Measurements from ENCODE around the gene ASB18.

ASB18 gene

DNA sequence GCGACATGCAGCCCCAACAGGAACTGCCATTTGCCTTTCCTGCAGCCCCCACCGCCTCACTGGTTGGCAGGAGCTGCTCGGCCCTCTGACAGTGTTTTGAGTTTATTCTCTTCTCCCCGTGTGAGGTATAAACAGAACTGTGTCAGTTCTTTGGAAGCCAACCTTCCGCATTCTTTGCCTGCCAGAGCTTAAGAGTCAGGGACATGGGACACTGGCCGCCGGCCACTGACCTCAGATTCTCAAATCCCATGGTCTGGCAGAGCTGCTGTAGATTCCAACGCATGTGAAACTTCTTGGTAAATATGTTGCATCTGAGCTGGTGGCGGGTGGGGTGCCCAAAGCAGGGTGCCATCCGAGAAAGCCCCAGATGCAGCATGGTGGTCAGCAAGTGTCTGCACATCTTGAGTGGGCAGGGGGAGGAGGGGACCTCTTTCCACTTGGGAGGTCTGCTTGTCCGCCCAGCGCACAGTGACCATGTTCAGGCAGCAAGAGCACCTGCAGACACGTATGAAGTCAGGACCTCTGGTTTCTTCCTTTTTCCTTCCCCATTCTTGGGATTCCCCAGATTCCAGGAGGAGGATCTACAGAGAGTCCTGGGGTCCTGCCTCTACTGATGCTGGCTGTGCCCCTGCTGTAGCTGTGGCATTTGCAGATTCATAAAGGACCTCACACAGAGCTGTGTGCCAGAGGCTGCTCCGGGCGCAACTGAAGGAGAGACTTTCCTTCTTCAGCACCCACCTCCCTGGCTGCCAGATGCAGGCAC lies 23.8 kb downstream of the ASB18 start:
- no peak for DNase-seq

DNA sequence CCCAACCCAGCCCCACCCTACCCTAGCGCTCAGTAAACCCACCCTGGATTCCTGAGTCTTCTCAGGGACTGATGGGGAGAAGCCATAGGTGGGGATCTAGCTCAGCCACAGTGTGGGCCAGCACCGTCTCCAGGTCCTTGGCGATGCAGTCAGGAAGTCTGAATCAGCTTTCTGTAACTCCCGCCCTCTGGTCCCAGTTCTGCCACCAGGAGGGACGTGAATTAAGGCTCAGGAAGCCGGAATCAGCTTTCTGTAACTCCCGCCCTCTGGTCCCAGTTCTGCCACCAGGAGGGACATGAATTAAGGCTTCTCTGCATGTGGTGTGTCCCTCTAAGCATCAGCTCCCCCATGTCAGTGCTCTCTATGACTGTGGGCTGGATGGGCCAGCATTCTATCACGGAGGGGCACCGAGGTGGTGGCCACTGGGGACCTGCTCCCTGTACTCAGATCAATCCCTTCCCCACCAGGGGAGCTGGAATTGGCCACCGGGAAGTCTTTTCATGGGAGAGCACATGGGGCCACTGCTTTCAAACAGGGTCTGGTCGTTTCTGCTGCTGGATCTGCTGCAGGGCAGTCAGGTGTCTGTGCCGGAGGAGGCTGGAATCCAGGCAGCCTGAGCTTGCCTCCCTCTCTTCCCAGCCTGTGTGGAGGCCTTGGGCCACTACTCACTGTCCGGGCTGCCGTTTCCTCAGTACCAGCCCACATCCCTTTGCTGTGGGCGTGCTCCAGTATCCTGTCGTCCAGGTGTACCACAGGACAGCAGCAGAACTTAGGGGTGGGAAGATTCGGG lies 24.7 kb downstream of the ASB18 start:
- no peak for DNase-seq

DNA sequence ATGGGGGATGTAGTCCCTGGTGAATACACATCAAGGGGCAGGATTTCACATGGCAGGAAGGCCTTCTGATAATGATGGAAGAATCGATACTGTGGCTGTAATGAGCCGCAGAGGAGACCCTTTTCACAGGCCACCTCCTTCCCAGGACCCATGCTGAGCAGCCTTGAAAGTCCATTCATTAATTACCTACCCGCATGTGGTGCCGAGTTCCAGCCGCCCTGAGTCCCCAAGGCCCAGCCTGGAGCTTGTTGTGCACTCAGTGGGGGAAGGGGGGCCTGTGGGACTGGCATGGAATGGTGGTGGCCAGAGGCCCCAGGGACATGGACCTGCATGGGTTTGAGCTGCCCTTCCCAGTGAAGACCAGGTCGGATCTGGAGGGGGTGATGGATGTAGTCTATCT lies 25.5 kb downstream of the ASB18 start:
- DNase-seq, result no peak

DNA sequence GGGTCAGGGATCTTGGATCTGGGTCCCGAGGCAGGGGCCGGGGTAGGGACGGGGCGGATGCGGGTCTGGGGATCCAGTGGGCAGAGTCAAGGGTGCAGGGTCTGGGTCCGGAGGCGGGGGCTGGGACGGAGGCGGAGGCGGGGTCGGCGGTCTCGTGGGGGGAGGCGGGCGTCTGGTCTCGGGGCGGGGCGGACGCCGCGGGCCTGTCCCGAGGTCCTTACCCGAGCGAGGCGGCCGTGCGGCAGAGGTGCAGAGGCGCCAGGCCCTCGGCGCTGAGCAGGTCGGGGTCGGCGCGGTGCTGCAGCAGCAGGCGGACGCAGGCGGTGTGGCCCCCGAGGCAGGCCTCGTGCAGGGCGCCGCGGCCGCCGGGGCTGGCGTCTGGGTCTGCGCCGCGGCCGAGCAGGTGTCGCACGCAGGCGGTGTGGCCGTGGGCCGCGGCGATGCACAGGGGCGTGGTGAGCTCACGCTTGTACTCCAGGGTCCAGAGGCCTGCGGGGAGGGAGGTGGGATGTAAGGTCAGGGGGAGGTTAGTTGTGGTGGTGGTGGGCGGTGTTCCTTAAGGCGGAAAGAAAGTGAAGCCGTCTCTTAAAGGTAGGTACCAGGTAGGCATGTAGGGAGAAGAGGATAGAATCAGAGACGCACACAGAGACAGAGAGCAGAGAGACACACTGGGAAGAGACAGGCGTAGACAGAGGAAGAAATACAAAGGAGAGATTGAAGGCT lies 26.6 kb downstream of the ASB18 start:
- DNase-seq, result no peak

DNA sequence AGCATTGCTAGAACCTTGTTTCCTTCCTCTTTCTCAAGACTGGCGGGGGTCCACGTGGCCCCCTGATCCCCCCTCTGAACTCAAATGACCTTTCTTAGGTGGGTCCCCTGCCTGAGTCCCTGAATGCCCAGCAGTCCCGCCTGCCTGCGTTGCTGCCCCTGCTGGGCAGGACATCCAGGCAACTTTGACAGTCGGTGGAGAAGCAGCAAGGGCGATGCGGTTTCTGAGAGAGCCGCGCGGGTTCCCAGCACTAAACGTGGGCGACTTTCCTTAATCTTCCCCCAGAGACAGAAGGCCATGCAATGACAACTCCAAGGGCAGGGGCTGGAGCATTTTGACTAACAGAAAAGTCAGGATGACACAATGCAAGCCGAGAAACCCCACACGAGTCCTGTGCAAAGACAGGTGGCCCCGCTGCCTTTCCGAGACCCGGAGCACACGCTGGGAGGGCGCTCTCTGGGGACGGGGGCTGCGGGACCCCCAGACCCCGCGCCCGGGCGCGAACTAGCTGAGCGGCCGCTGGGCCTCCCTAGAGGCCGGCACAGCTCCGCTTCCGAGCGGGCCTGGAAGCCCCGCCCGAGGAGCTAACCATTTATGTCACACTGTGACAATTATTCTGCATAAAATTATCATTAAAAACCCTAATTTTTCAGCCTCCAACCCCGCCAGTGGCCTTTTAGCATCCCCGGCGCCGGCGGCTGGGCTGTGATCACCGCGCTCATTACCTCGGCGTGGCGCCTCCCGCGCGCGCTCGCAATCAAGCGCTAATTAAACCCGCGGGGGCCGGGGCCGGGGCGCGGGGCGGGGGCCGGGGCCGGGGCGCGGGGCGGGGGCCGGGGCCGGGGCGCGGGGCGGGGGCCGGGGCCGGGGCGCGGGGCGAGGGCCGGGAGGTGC lies 27.4 kb downstream of the ASB18 start:
- DNase-seq, result no peak

DNA sequence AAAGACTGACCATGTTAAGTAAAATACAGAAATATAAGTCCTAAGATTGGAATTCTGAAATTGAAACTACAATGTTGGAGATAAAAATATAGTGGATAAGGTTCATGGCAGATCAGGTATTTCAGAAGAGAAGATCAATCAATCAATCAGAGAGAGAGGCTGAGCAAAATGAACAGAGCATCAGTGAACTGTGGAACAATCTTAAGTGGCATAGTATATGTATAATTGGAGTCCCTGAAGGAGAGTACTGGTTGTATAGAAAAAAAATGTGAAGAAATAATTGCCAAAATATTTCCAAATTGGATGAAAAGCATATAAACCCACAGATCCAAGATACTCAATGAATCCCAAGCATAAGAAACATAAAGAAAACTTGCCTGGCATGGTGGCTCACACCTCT lies 35.0 kb downstream of the ASB18 start:
- no peak for DNase-seq

DNA sequence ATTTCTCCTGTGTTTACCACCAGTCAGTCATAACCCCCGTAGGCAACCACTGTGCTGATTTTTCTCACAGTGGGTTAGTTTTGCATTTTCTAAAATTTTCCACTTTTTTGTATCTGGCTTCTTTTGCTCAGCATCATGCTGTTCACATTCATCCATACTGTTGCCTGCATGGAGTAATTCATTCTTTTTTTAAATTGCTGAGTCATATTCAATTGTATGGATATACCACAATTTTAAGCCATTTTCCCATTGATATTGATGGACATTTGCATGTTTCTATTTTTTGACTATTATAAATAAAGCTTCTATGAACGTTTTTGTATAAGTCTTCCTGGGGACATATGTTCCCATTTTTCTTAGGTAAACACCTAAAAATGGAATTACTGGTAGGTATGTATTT lies 40.5 kb downstream of the ASB18 start:
- DNase-seq, result no peak

DNA sequence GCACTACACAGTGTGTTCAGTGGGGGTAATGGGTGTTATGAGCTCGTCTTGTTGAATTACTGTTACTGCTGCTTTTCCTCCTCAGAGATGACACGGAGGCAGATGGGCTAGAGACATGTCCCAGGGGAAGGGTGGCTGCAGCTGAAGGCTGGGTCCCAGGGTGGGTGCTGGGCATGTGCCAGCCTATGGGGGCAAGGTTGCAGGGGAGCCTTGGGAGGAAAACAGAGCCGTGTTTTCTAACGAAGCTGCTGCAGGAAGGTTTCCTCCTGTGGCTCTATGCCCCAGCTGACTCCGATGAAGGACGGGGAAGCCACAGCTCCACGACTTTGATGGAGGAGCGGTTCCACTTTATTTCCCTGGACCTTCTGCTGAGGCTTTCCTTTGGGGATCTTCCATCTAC lies 42.4 kb downstream of the ASB18 start:
- DNase-seq, result no peak

DNA sequence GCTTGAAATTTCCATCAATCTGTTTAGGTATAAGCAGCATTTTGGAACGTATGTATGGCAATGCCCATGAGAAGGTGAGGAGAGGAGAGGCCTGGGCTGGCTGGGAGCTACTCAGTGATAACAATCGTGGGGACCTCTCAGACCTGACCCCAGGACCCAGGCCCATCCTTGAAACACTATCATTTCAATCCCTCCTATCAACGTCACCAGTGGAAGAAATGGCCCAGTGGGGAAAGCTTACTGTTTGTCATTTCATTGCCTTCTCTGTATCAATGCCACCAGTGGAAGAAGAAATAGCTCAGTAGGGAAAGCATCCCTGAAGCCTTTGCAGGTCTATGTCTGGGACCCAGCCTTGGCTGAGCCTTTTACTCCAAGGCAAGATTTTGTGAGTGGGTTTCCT lies 44.8 kb downstream of the ASB18 start:
- DNase-seq, result no peak

DNA sequence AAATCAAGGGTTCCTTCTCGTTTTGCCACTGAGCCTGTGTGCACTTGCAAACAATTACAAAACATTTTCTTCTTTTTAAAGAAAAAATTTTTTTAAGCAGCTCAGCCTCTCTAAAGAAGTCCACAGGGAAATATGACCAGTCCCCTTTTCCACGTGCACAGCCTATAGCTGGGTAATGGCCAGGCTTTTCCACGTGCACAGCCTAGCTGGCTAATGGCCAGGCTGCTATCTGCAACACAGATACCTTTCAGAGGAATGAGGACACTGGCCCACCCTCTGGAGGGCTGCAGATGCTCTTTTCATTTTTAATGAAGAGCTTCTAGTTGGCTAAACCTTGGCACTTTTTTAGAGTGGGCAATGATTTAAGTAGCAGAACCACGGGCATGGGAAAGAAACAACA lies 46.3 kb downstream of the ASB18 start:
- DNase-seq, result no peak

DNA sequence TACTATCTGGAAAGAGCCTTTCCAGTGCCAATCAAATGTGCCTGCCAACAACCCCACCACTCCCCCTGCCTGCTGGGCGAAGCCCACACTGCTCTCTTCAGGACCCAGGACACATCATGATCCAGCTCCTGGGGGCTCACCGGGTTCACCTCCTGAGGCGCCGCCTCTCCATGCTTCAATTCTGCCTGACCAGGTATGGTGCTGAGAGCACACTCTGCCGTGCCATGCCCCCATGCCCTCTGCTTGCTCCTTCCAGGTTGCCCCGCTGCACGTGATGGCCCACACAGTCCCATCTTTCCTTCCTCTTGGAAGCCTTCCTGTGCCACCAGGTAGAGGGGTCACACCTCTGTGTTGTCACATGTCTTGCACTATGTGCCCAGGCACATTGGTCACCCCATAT lies 47.5 kb downstream of the ASB18 start:
- no peak for DNase-seq

DNA sequence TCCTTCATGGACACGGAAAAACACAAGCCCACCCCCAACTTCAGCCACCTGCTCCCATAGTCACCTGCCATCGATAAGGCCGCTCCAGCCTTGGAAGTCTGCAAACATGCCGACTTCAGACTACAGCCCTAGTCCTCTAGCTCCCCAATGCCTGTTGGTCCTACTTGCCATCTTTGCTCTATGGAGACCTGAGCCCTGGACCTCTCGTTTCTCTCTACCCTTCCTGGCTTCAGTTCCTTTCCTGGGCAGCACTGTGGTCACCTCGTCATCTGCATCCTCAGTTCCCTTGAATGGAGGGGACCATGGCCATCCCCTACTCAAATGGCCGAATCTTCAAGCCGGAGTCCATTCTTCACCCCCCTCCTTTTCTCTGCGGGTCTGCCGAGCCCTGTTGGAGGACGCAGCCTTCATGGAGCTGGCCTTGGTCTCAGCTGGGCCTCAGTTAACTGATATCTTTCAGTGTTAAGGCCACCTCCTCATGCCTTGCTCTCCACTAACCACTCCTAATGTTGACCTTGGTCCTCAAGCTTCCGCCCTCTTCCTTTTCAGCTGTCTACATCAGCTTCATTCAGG lies 48.4 kb downstream of the ASB18 start:
- DNase-seq, result no peak

DNA sequence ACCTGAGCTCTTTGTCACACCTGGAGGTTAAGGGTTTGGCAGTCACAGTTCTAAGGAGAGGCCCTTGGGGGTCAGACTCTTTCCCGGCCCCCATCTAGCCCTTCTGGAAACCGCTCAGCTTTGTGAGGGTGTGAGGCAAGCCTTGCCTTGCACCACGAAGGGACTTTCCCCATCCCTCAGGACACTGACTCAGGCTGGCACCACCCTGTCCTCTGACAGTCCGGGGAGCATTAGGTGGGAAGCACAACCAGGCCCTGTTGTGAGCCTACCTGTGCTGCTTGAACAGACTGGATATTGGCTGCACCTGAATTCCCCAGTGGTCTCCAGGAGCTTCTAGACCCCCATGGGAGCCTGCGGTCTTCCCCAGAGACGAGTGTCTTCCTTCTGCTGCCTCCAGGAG lies 49.0 kb downstream of the ASB18 start:
- DNase-seq, result no peak

DNA sequence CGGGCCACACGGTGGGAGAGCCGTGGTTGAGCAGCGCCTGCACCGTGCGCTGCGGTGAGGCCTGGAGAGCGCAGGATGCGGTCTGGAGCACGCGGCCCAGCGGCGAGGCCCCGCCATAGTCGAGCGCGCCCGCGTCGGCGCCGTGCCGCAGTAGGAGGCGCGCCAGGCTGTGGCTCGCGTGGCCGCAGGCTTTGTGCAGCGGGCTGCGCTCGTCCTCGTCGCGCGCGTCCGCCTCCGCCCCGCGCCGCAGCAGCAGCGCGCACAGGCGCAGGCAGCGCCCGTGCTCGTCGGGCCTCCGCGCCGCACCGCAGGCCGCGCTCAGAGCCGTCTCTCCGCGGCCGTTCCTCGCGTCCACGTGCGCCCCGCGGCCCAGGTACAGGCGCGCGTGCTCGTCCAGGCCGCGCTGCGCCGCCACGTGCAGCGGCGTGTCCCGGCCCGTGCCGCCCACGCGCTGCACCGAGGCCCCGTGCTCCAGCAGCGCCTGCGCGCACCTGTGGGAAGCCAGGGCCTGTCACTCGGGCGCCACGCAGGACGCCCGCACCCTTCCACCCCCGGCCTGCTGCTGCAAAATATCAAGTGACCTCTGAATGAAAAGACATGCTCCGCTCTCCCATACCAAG lies 49.7 kb downstream of the ASB18 start:
- no peak for DNase-seq

DNA sequence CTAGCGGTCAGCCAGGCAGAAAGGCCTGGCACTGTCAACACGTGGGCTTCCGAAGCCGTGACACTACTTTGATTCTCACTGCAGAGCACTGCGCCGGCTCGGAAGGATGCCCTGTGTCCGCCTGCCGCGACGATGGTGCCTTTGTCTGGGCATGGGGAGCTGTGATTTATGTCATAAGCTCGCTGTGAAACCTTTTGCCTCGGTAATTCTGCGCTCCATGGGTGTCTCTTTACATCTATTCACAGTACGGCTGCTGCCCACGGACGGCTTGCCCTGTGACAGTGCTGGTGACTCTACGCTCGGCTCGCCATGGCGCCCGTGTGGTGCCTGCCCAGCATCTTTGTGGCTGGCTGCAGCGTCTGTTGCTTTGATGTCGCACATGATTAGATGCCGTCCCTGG lies 52.9 kb downstream of the ASB18 start:
- no peak for DNase-seq

DNA sequence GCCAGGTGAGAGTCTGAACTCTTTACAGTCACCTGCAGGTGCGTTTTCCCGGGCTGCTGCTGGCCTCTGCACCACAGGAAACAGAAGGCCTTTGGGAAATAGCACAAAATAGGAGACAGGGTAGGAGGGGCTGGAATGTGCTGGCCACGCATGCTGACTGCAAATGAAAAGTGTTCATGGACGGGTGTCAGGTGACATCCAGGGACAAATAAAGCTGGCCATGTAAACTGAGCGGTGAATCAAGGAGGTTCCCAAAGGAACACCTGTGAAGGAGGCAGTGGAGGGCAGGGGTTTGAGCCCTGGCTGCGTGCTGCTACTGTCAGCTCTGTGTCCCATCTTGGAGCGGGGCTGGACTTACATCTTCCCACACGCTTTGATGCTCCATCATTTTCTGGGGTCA lies 53.7 kb downstream of the ASB18 start:
- DNase-seq, result no peak

DNA sequence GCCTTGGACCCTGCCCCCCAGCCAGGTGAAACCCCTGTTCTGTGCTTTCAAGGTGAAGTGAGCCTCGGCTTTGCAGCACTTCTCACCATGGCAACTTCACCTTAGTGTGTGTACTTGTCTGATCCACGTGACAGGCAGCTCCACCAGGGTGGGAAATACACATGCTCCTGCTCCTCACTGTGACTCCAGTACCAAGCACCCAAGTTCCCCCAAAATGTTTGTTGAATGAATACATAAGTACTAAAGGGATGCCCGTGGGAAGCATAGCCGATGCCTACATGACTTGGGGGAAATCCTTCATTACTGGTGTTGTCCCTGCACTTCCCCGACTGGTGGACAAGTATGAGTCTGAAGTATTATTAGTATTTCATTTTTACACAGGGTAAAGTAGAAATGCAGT lies 54.2 kb downstream of the ASB18 start:
- DNase-seq, result no peak

DNA sequence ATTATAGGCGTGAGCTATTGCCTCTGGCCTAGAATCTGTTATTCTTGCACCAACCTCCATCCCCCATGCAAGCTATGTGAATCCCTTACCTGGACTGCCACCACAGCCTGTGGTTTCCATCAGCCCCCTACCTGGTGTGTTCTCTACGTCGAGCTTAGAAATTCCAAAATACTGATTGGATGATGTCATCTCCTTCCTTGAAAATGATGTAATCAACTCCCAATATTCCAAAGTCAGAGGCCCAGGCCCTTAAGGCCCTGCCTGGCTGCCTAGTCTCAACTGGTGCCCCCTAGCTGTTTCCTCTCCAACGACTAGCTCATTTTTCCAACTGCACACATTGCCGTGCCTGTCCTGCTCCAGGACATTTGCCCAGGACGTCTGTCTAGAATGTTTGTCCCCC lies 54.7 kb downstream of the ASB18 start:
- no peak for DNase-seq

DNA sequence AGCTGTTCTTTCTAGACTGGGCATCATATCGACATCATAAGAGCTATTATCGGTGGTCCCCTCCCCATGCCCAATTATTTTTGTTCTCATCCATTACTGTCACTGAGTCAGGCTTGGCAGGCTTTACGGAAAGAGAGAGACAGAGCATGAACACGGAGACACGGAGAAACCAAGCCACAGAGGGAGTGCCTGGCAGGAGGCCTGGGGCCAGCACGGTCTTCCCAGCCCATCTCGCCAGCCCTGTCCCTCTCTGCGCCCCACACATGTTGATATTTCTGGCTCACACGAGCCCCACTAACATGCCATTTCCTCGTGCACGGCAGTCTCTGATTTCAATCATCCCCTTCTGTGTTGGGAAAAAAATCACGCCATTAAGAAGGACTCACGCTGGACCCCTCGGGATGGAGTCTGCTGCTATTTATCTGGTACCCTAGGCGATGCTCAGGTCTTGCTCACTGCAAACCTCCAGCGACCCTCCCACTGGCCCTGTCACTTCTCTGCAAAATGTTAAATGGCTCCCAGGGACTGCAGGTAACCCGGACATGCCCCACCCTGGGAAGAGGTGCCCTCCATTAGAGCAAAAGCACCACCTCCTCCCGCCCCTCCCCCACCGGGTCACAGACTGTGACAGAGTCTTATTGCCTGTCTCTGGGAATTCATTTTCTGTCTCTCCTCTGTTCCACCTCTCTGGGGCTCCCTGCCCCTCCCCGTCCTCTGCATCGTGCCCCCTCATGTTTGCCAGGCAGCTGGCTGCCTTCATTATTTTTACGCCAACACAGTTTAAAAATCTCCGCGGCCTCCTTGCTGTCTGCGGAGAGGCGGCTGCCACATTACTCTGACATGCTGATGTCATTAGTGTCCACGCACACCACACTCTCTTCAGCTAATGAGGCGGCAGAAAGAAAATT lies 55.9 kb downstream of the ASB18 start:
- no peak for DNase-seq

DNA sequence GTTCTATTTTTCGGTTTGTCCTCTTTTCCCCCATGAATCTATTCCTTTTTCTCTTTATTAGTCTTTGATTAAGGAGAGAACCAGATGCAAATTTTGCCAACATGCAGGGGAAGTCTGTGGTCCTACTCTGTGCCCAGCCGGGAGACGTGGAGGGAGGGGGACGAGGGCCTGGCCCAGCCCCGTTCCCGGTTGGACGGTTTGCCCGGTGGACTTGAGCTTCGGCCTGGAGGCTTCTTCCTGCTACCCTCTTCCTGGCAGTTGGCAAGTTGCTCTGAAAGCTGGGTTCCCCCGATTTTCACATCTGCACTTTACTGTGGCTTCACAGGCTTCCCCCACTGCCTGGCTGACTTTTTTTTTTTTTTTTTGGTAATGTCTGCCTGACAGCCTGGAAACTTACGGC lies 56.7 kb downstream of the ASB18 start:
- no peak for DNase-seq
